GM23338 (cell line): ENCODE data around the gene BRICD5. TPM values are rescaled to one million over a fixed set of nuclear protein-coding genes. Genes with fewer than 3 reads are reported as not detected.

Experiments used
- ATAC-seq: fragments of 200-7000 bp; cut with Tn5 transposase; 3 replicates; pipeline ENCODE4 v1.9.1; 2020
- DNase-seq: peaks from one replicate; pipeline ENCODE4 v3.0.0-alpha.2; 2015; ENCODE audit warnings: low spot score
- H2AFZ ChIP-seq: fragments of 200-600 bp; sonication (generic); 2 replicates; pipeline ENCODE4 v1.8.0; 2016; ENCODE audit warnings: antibody characterized with exemption, mild to moderate bottlenecking, moderate library complexity
- H3F3A ChIP-seq: fragments of 200-600 bp; sonication (generic); replicated peaks from 2 replicates; pipeline ENCODE4 v1.8.0; 2017; ENCODE audit warnings: antibody characterized with exemption, mixed run types, low read depth
- H3K27ac ChIP-seq: fragments of 200-600 bp; sonication (generic); 2 replicates; pipeline ENCODE4 v1.6.1; 2016; ENCODE audit warnings: low read depth
- H3K27me3 ChIP-seq: fragments of 200-600 bp; sonication (generic); 2 replicates; pipeline ENCODE4 v1.8.0; 2016; ENCODE audit warnings: mild to moderate bottlenecking, mixed run types, moderate library complexity; ENCODE audit not compliant: insufficient read depth
- H3K36me3 ChIP-seq: fragments of 200-600 bp; sonication (generic); 2 replicates; pipeline ENCODE4 v1.8.0; 2016; ENCODE audit warnings: mild to moderate bottlenecking; ENCODE audit not compliant: insufficient read depth
- H3K4me1 ChIP-seq: fragments of 200-600 bp; sonication (generic); 2 replicates; pipeline ENCODE4 v1.8.0; 2016; ENCODE audit warnings: mild to moderate bottlenecking, moderate library complexity; ENCODE audit not compliant: insufficient read depth
- H3K4me2 ChIP-seq: fragments of 200-600 bp; sonication (generic); 2 replicates; pipeline ENCODE4 v1.7.1; 2017; ENCODE audit warnings: mixed run types
- H3K4me3 ChIP-seq: fragments of 200-600 bp; sonication (generic); 2 replicates; pipeline ENCODE4 v1.6.1; 2016; ENCODE audit warnings: mixed run types
- H3K79me2 ChIP-seq: fragments of 200-600 bp; sonication (generic); replicated peaks from 2 replicates; pipeline ENCODE4 v1.8.0; 2017; ENCODE audit warnings: mild to moderate bottlenecking; ENCODE audit not compliant: insufficient read depth
- H3K9me2 ChIP-seq: fragments of 200-600 bp; sonication (generic); 2 replicates; pipeline ENCODE4 v1.8.0; 2017; ENCODE audit not compliant: insufficient read depth
- H4K20me1 ChIP-seq: fragments of 200-600 bp; sonication (generic); replicated peaks from 2 replicates; pipeline ENCODE4 v1.8.0; 2017; ENCODE audit warnings: mild to moderate bottlenecking; ENCODE audit not compliant: insufficient read depth
- H3K27ac Mint-ChIP-seq: 2 replicates; pipeline ENCODE4 v1.8.0; 2020; ENCODE audit warnings: inconsistent platforms, mild to moderate bottlenecking, moderate library complexity, mixed read lengths
- H3K27me3 Mint-ChIP-seq: 3 replicates; pipeline ENCODE4 v1.8.0; 2022; ENCODE audit warnings: low read depth, mild to moderate bottlenecking, moderate library complexity, mixed read lengths, inconsistent platforms; ENCODE audit not compliant: insufficient read depth, poor library complexity
- H3K36me3 Mint-ChIP-seq: 3 replicates; pipeline ENCODE4 v1.8.0; 2021; ENCODE audit warnings: low read depth, mild to moderate bottlenecking, inconsistent platforms, moderate library complexity, mixed read lengths
- H3K4me1 Mint-ChIP-seq: 3 replicates; pipeline ENCODE4 v1.8.0; 2020; ENCODE audit warnings: mild to moderate bottlenecking, inconsistent platforms, mixed read lengths
- H3K4me3 Mint-ChIP-seq: 3 replicates; pipeline ENCODE4 v1.8.0; 2021; ENCODE audit warnings: moderate library complexity, mild to moderate bottlenecking, inconsistent platforms, mixed read lengths
- H3K9me3 Mint-ChIP-seq: 3 replicates; pipeline ENCODE4 v1.8.0; 2020; ENCODE audit warnings: moderate library complexity, mild to moderate bottlenecking, inconsistent platforms, mixed read lengths
- CTCF ChIP-seq, 2 experiments: fragments of 200-600 bp in 1 of 2; sonication (generic) in 1 of 2; conservative IDR thresholded peaks; 2 replicates each; pipeline versions ENCODE4 v1.5.1 to v1.6.1; 2016 to 2017; ENCODE audit warnings: antibody characterized with exemption in 2 of 2, low read depth in 2 of 2, mild to moderate bottlenecking in 2 of 2, moderate library complexity in 1 of 2
- EZH2 ChIP-seq: fragments of 200-600 bp; sonication (generic); IDR thresholded peaks from one replicate; pipeline ENCODE4 v1.8.0; 2017; ENCODE audit warnings: antibody characterized with exemption, mild to moderate bottlenecking, low read depth; ENCODE audit not compliant: unreplicated experiment
- NANOG ChIP-seq: IDR thresholded peaks from 2 replicates; pipeline ENCODE4 v1.6.1; 2016; ENCODE audit warnings: antibody characterized with exemption, borderline replicate concordance
- POLR2AphosphoS5 ChIP-seq: IDR thresholded peaks from 2 replicates; pipeline ENCODE4 v1.6.1; 2016; ENCODE audit warnings: antibody characterized with exemption, low read depth
- REST ChIP-seq: IDR thresholded peaks from one replicate; pipeline ENCODE4 v1.6.1; 2018; ENCODE audit warnings: antibody characterized with exemption; ENCODE audit not compliant: unreplicated experiment
- STAT1 ChIP-seq: IDR thresholded peaks from one replicate; pipeline ENCODE4 v1.6.1; 2016; ENCODE audit warnings: antibody characterized with exemption; ENCODE audit not compliant: unreplicated experiment
- polyA plus RNA-seq: library from polyadenylated mRNA; unstranded; fragments of >200 nt; fragmentation: Nextera tagmentation; extraction: Ambion mirVana; gene quantifications from 2 replicates; pipeline ENCODE4 v1.2.1, GENCODE V29; 2016
- total RNA-seq: library from RNA; depleted of rRNA; stranded (reverse); fragments of >200 nt; shearing (Covaris generic); gene quantifications from 2 replicates; pipeline ENCODE4 v1.2.3, GENCODE V29; 2014
- TF ChIP-seq, protein P1 (sequence below): fragments of 250-450 bp; sonication (Bioruptor Pico); IDR thresholded peaks from 2 replicates; pipeline ENCODE4 v1.5.0; 2020; ENCODE audit warnings: mild to moderate bottlenecking, moderate library complexity

Gene BRICD5
- total and polyA plus RNA-seq, 2 experiments from 2014 or later, result 5.3 to 6.3 TPM

- H3K9me3 Mint-ChIP-seq, result no peaks in the 10 kb centered on the region
- H3K27ac Mint-ChIP-seq, result peak within 1 kb of the TSS; percentile 8
- Histone ChIP-seq H4K20me1 (no peaks in the 10 kb centered on the region), H3K36me3 (no peaks in the 10 kb centered on the region), H3K4me1 (peaks cover 4% of the 10 kb centered on the region; the same call in 1 of the 2 replicates), H3K79me2 (no peaks in the 10 kb centered on the region), H3K27me3 (peaks cover 16% of the 10 kb centered on the region), H2AFZ (peak within 1 kb of the TSS; percentile 100), H3K27ac (0 out of 2 replicates have a peak within 1 kb of the TSS, but pooled peaks have one; percentile 63), H3F3A (peaks cover 3% of the 10 kb centered on the region; the same call in 1 of the 2 replicates), H3K4me3 (peak within 1 kb of the TSS; percentile 95), H3K4me2 (peak within 1 kb of the TSS; percentile 95), H3K9me2 (no peaks in the 10 kb centered on the region)
- H3K4me1 Mint-ChIP-seq, result peaks cover 13% of the 10 kb centered on the region
- peaks cover 14% of the 10 kb centered on the region for H3K36me3 Mint-ChIP-seq
- ATAC-seq (peak; percentile 64), DNase-seq (peak; percentile 89)
- peak within 1 kb of the TSS; percentile 84 for H3K4me3 Mint-ChIP-seq
- H3K27me3 Mint-ChIP-seq, result peaks cover 20% of the 10 kb centered on the region
- no peak for TF ChIP-seq REST
- no peak for TF ChIP-seq EZH2
- TF ChIP-seq, protein P1, sequence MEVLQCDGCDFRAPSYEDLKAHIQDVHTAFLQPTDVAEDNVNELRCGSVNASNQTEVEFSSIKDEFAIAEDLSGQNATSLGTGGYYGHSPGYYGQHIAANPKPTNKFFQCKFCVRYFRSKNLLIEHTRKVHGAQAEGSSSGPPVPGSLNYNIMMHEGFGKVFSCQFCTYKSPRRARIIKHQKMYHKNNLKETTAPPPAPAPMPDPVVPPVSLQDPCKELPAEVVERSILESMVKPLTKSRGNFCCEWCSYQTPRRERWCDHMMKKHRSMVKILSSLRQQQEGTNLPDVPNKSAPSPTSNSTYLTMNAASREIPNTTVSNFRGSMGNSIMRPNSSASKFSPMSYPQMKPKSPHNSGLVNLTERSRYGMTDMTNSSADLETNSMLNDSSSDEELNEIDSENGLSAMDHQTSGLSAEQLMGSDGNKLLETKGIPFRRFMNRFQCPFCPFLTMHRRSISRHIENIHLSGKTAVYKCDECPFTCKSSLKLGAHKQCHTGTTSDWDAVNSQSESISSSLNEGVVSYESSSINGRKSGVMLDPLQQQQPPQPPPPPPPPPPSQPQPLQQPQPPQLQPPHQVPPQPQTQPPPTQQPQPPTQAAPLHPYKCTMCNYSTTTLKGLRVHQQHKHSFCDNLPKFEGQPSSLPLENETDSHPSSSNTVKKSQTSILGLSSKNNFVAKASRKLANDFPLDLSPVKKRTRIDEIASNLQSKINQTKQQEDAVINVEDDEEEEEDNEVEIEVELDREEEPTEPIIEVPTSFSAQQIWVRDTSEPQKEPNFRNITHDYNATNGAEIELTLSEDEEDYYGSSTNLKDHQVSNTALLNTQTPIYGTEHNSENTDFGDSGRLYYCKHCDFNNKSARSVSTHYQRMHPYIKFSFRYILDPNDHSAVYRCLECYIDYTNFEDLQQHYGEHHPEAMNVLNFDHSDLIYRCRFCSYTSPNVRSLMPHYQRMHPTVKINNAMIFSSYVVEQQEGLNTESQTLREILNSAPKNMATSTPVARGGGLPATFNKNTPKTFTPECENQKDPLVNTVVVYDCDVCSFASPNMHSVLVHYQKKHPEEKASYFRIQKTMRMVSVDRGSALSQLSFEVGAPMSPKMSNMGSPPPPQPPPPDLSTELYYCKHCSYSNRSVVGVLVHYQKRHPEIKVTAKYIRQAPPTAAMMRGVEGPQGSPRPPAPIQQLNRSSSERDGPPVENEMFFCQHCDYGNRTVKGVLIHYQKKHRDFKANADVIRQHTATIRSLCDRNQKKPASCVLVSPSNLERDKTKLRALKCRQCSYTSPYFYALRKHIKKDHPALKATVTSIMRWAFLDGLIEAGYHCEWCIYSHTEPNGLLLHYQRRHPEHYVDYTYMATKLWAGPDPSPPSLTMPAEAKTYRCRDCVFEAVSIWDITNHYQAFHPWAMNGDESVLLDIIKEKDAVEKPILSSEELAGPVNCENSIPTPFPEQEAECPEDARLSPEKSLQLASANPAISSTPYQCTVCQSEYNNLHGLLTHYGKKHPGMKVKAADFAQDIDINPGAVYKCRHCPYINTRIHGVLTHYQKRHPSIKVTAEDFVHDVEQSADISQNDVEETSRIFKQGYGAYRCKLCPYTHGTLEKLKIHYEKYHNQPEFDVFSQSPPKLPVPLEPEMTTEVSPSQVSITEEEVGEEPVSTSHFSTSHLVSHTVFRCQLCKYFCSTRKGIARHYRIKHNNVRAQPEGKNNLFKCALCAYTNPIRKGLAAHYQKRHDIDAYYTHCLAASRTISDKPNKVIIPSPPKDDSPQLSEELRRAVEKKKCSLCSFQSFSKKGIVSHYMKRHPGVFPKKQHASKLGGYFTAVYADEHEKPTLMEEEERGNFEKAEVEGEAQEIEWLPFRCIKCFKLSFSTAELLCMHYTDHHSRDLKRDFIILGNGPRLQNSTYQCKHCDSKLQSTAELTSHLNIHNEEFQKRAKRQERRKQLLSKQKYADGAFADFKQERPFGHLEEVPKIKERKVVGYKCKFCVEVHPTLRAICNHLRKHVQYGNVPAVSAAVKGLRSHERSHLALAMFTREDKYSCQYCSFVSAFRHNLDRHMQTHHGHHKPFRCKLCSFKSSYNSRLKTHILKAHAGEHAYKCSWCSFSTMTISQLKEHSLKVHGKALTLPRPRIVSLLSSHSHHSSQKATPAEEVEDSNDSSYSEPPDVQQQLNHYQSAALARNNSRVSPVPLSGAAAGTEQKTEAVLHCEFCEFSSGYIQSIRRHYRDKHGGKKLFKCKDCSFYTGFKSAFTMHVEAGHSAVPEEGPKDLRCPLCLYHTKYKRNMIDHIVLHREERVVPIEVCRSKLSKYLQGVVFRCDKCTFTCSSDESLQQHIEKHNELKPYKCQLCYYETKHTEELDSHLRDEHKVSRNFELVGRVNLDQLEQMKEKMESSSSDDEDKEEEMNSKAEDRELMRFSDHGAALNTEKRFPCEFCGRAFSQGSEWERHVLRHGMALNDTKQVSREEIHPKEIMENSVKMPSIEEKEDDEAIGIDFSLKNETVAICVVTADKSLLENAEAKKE (CRISPR knock-in tag), result no peak
- TF ChIP-seq POLR2AphosphoS5, result peak; percentile 81
- TF ChIP-seq STAT1, result no peak
- TF ChIP-seq CTCF (conservative IDR thresholded peaks at IDR 0.05; ENCODE audit: low read depth in 2 of 2), result no peak
- no peak for TF ChIP-seq NANOG
Measured at GRCh38 chr16:2205104-2205966, 5.3 kb downstream of the BRICD5 start, which contains the start of gene MLST8. Gene MLST8 (plus strand): TSS chr16:2205454. CDS start chr16:2206086, 632 bp downstream.
